Measurements from ENCODE around the gene DENND2A. TPM values are rescaled to one million over a fixed set of nuclear protein-coding genes. Genes with fewer than 3 reads are reported as not detected.
"Not testable (repeated sequence)": the region's sequence is repeated elsewhere in the genome, so short reads cannot be mapped to it uniquely, and the experiment has no call there.

The DENND2A gene
- total and polyA plus RNA-seq, 2 experiments from 2014 or later: 6.7 to 8.4 TPM

- Histone ChIP-seq H3K79me2 (no peaks in the 10 kb centered on the region), H3K36me3 (replicated peaks; ENCODE audit: insufficient read depth, low read depth) (no peaks in the 10 kb centered on the region), H3K27me3 (no peaks in the 10 kb centered on the region), H4K20me1 (ENCODE audit: insufficient read depth, poor library complexity, severe bottlenecking) (no peaks in the 10 kb centered on the region), H3K9me3 (ENCODE audit: low read depth) (no peaks in the 10 kb centered on the region), H3K27ac (no peak overlapping the region), H3K9me2 (replicated peaks; ENCODE audit: insufficient read depth) (no peaks in the 10 kb centered on the region), H2AFZ (no peak overlapping the region), H3K4me3 (no peak overlapping the region), H3K4me2 (no peak overlapping the region), H3K4me1 (ENCODE audit: insufficient read depth) (no peaks in the 10 kb centered on the region)
- 54% methylated on average over 12 of the region's 13 CpGs for WGBS (ENCODE audit: low lambda C conversion rate, missing lambda C conversion rate)
- peak; percentile 41 for DNase-seq (ENCODE audit: low spot score)
- TF ChIP-seq CTCF (IDR thresholded peaks at IDR 0.05; ENCODE audit: poor library complexity) (no peak), EZH2phosphoT487 (IDR thresholded peaks at IDR 0.05; ENCODE audit: low read depth, severe bottlenecking, unreplicated experiment) (no peak), EZH2 (IDR thresholded peaks at IDR 0.05; ENCODE audit: borderline replicate concordance) (no peak)
These were observed 107.2 kb downstream of the DENND2A start for GRCh38 chr7:140533394-140533872.

- not testable (repeated sequence) for DNase-seq (ENCODE audit: low spot score); H3K27me3 ChIP-seq; H3K4me3 ChIP-seq; H2AFZ ChIP-seq; H3K4me1 ChIP-seq (ENCODE audit: insufficient read depth); H3K79me2 ChIP-seq; H3K4me2 ChIP-seq; H3K9me2 ChIP-seq (replicated peaks; ENCODE audit: insufficient read depth); H3K36me3 ChIP-seq (replicated peaks; ENCODE audit: insufficient read depth, low read depth); H4K20me1 ChIP-seq (ENCODE audit: insufficient read depth, poor library complexity, severe bottlenecking); H3K27ac ChIP-seq; H3K9me3 ChIP-seq (ENCODE audit: low read depth)
- WGBS (ENCODE audit: low lambda C conversion rate, missing lambda C conversion rate): 78% methylated on average over 4 of the region's 4 CpGs
These were observed 111.2 kb downstream of the DENND2A start for GRCh38 chr7:140529428-140529827.

- no peak overlapping the region for H3K4me2 ChIP-seq
- no peak overlapping the region for H2AFZ ChIP-seq
- no peaks in the 10 kb centered on the region for H3K36me3 ChIP-seq (replicated peaks; ENCODE audit: insufficient read depth, low read depth)
- no peak for TF ChIP-seq EZH2 (IDR thresholded peaks at IDR 0.05; ENCODE audit: borderline replicate concordance)
- TF ChIP-seq EZH2phosphoT487 (IDR thresholded peaks at IDR 0.05; ENCODE audit: low read depth, severe bottlenecking, unreplicated experiment): no peak
- no peak for TF ChIP-seq CTCF (IDR thresholded peaks at IDR 0.05; ENCODE audit: poor library complexity)
- H3K9me3 ChIP-seq (ENCODE audit: low read depth): no peaks in the 10 kb centered on the region
- no peak overlapping the region for H3K4me3 ChIP-seq
- no peaks in the 10 kb centered on the region for H3K27me3 ChIP-seq
- no peak overlapping the region for H3K27ac ChIP-seq
- H3K4me1 ChIP-seq (ENCODE audit: insufficient read depth): no peaks in the 10 kb centered on the region
- WGBS (ENCODE audit: low lambda C conversion rate, missing lambda C conversion rate): 90% methylated on average over 27 of the region's 31 CpGs
- no peaks in the 10 kb centered on the region for H3K79me2 ChIP-seq
- H3K9me2 ChIP-seq (replicated peaks; ENCODE audit: insufficient read depth): no peaks in the 10 kb centered on the region
- no peaks in the 10 kb centered on the region for H4K20me1 ChIP-seq (ENCODE audit: insufficient read depth, poor library complexity, severe bottlenecking)
- no peak for DNase-seq (ENCODE audit: low spot score)
These were observed 113.6 kb downstream of the DENND2A start for GRCh38 chr7:140526787-140527664.

- no peaks in the 10 kb centered on the region for H3K9me3 ChIP-seq (ENCODE audit: low read depth)
- DNase-seq (ENCODE audit: low spot score): no peak
- H3K4me2 ChIP-seq: no peak overlapping the region
- H3K4me1 ChIP-seq (ENCODE audit: insufficient read depth): no peaks in the 10 kb centered on the region
- 85% methylated on average over 9 of the region's 9 CpGs for WGBS (ENCODE audit: low lambda C conversion rate, missing lambda C conversion rate)
- H3K27ac ChIP-seq: no peak overlapping the region
- H3K27me3 ChIP-seq: no peaks in the 10 kb centered on the region
- TF ChIP-seq EZH2 (IDR thresholded peaks at IDR 0.05; ENCODE audit: borderline replicate concordance): no peak
- no peaks in the 10 kb centered on the region for H3K36me3 ChIP-seq (replicated peaks; ENCODE audit: insufficient read depth, low read depth)
- H3K4me3 ChIP-seq: no peak overlapping the region
- no peaks in the 10 kb centered on the region for H3K9me2 ChIP-seq (replicated peaks; ENCODE audit: insufficient read depth)
- H4K20me1 ChIP-seq (ENCODE audit: insufficient read depth, poor library complexity, severe bottlenecking): no peaks in the 10 kb centered on the region
- no peak overlapping the region for H2AFZ ChIP-seq
- H3K79me2 ChIP-seq: no peaks in the 10 kb centered on the region
These were observed 114.4 kb downstream of the DENND2A start for GRCh38 chr7:140526214-140526613.

Data from hepatocyte (in vitro differentiated cells).